OCI-LY7 (cell line): ENCODE data around the gene AATK.

Experiments
- CTCF ChIP-seq: fragments of 200-600 bp; sonication (generic); conservative IDR thresholded peaks from 2 replicates; pipeline ENCODE4 v1.5.1; 2014; ENCODE audit warnings: mild to moderate bottlenecking, antibody characterized with exemption, low read length, moderate library complexity, mixed read lengths
- EZH2phosphoT487 ChIP-seq: fragments of 200-600 bp; sonication (generic); IDR thresholded peaks from 2 replicates; pipeline ENCODE4 v1.6.1; 2018; ENCODE audit warnings: low read depth, borderline replicate concordance, mild to moderate bottlenecking, mixed run types, antibody characterized with exemption, low read length, moderate library complexity, mixed read lengths

- TF ChIP-seq EZH2phosphoT487, result no peak
- no peak for TF ChIP-seq CTCF
Observed at GRCh38 chr17:81118308-81119221, 47.5 kb downstream of the AATK start.
